Glomerular visceral epithelial cell (primary cell): ENCODE measurements around the gene LIM2.
"Not testable (repeated sequence)": the region's sequence is repeated elsewhere in the genome, so short reads cannot be mapped to it uniquely, and the experiment has no call there.

ENCODE experiments used
- DNase-seq: peaks from one replicate; pipeline ENCODE4 v3.0.0-alpha.2; 2016; ENCODE audit errors: extremely low spot score

Gene LIM2, protein sequence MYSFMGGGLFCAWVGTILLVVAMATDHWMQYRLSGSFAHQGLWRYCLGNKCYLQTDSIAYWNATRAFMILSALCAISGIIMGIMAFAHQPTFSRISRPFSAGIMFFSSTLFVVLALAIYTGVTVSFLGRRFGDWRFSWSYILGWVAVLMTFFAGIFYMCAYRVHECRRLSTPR

DNA sequence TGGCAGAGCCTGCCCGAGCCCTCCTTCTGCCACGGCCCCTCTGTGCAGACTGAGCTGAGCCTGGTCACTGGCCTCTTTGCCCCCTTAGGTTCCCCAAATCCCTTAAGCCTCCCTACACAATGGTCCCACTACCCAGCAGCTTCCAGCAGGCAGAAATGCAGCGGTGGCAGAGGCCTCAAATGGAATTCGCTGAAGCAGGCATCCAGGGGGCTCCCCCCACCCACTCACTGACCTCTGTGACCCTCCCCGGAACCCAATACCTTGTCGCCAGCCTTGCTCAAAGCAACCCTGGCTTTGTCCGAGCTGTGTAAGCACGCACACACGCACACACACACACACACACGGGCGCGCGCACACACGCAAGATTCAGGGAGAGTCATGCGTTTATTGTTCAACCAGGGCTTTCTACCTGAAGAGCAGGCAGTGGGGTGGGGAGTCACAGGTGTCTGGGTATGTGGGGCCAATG is at the start of gene LIM2:
LIM2 (minus strand) TSS at position 51 of the 466 bp plus-strand sequence. CDS start 531 bp downstream, outside the sequence.
- DNase-seq: no peak

DNA sequence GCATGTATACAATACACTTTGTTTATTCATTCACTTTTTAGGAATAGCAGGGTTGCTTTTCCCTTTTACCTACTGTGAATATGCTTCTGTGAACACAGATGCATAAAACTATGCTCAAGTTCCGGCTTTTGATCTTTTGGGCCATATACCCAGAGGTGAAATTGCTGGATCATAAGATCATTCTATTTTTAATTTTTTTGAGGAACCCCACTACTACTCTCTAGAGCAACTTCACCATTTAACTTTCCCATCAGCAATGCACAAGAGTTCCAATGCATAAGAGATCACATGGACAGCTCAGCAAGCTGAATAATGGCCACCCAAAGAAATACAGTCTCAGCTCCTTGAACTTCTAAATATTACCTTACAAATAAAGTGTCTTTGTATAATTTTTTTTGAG is 46.7 kb upstream of the LIM2 start:
- DNase-seq: no peak

DNA sequence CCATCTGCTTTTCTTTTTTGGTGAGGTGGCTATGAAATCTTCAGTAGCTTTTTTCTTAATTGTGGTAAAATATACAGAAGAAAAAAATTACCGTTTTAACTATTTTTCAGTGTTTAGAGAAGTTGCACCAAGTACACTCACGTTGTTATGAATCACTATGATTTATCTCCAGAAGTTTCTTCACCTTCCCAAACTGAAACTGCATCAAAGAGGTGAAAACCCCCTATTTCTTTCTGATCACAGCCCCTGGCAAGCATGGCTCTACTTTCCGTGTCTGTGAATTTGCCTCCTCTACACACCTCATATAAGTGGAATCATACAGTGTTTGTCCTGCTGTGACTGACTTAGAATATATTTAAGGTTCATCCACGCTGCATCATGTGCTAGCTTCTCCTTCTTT is 45.3 kb upstream of the LIM2 start:
- no peak for DNase-seq

DNA sequence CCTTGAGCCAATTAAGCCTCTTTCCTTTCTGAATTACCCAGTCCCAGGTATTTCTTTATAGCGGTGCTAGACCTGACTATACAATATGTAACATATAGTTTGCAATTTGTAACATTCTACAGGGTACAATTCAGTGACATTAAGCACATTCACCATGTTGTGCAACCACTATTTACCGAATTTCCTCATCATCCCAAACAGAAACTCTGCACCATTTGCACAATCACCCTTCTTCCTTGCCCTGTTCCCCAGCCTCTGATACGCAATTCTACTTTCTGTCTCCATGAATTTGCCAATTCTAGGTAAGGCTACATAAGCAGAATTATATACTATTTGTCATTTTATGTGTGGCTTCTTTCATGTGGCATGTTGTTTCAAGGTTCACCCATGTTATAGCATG is 43.4 kb upstream of the LIM2 start:
- no peak for DNase-seq

DNA sequence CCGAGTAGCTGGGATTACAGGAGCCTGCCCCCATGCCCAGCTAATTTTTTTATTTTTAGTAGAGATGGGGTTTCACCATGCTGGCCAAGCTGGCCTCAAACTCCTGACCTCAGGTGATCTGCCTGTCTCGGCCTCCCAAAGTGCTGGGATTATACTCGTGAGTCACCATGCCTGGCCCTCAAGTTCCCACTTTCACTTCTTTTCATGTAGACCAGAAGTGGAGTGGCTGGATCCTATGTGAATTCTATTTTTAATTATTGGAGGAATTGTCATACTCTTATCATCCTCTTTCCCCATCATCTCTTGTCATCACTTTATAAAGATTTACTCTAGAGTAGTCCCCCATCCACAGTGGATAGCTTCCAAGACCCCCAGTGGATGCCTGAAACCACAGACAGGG is 42.4 kb upstream of the LIM2 start:
- DNase-seq: no peak

DNA sequence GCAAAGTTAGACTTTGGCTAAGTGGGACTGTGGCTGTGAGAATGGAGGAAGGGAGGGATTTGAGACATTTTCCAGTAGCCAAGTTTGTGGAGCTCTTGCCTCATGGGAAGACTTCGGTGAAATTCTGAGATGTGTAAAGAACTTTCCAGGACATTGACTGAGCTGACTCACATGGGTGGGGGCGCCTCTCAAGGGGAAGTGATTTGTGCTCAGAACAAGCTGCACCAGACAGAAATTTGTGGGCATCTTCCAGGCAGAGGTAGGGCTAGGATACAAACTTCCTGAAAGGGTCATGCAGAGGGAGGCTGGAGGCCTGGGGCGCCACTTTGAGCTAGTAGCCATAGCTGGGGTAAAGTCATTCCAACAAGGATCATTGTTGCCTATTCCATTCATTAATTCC is 39.4 kb upstream of the LIM2 start:
- DNase-seq: no peak

DNA sequence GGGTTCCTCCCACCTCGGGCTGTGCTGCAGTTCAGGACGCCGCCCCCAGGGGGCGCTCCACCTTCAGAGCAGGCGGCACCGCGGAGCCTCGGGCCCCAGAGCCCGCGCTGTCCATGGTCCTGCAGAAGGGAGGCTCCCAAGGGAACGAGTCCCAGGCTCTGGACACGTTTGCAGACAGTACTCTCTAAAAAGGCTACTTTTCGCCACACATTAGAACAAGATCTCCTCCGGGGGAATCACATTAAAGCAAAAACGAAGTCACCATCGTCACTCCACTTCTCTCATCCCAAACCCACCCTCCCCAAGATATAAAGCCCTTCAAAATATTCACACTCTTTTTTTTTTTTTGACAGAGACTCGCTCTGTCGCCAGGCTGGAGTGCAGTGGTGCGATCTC is 34.3 kb upstream of the LIM2 start:
- DNase-seq: peak; percentile 81

DNA sequence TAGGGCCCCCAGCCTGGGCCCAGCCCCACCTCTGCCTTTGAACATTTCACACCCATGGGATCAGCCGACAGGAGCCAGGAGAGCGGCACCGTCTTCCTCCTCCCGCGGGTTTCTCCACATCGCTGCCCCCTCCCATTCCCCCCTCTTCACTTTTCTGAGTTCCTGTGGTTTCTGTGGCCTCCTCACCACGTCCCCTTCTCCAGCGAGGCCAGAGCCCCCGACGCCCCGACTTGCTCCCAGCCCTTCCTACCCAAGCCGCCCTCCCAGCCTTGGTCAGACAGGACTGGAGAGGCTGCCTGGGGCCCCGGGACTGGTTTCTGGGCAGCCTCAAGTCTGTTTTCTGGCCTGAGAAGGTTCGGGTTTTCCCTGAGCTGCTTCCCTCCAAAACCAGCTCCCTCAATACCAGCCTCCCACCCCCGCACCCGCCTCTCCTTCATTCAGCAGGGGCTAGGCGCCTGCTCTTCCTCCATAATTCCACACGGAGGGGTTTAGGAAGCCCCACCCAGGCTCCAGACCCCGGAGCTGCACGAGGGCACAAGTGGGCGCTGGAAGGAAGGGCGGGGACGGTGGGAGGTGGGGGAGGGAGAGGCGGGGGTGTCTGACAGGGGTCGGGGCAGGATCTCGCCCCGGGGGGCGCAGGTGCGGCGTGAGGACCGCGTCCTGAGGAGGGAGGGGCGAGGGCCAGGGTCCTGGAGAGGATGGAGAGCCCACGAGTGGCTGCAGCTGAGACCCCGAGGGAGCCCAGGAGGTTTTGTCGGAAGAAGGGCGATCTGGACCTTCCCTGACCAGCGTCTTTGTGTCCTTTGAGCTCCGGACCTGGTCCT is 33.7 kb upstream of the LIM2 start:
- DNase-seq: no peak

DNA sequence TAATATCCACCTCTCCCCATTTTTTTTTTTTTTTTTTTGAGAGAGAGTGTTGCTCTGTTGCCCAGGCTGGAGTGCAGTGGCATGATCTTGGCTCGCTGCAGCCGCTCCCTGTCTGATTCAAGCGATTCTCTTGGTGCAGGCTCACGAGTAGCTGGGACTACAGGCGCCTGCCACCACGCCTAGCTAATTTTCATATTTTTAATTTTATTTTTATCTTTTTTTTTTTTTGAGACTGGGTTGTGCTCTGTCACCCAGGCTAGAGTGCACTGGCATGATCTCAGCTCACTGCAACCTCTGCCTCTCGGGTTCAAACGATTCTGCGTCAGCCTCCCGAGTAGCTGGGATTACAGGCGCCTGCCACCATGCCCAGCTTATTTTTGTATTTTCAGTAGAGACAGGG is 32.7 kb upstream of the LIM2 start:
- not testable (repeated sequence) for DNase-seq

DNA sequence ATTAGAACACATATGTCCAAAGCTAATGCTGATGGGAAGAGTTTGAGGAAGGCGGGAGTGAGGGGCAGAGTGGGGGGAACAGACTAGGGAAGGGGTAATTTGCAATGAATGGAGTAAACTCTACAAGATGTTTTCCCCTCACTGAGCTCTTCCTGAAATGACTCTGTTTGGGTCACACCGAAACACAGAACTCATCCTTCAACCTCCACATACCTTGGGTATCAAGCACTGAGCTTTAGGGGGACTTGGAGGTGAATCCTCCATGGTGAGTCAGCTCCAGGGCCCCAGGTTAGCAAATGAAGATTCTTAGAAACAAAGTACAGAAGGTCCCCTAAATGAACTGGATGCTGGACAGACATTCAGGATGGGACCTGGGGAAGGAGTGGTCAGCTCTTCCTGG is 30.9 kb upstream of the LIM2 start:
- DNase-seq: no peak

DNA sequence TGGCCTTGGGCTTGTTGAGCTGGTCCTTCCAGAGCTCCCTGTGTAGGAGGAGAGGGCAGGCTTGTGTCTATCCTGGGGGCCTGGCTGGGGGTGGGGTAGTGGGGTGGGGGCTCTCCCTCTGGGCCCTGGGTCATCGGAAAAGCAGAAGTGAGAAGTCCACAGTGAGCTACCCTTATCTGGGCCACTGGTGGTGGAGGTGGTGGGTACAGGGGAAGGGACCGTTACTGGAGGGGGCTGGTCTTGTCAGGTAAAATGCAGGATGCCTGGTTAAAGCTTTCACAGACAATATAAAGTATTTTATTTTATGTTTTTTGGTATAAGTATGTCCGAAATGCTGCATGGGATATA is 30.0 kb upstream of the LIM2 start:
- DNase-seq: no peak

DNA sequence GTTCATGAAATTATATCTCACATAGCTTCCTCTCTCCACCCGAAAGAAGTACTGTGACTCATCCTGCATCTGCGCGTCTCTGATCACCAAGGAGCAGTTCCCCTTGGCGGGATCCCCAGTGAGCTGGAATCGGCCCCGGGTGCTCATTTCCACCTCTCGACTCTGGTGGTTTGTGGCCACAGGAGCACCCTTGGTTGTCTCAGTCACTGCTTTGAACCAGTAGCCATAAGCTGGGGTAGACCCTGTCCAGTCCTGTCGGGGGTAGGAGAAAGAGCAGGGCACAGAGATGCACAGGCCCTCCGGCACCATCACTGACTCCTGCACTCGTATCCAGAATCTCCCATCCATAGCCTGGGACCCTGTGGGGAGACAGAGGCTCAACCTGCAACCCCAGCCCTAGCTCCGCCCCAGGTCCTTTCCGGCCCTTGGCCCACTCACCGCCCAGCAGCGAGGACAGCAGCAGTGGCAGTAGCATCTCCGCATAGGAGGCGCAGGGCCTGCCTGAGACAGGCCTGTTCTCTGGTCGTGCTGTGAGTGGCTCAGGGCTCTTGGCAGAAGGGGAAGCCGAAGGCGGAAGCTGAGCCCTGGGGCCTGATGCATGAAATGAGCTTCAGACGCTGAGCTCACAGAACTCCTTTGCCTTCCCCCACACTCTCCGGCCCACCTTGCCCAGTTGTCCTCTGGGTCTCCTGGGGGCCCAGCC is 29.5 kb upstream of the LIM2 start, which contains the start of gene SIGLEC10:
SIGLEC10 (minus strand) TSS at position 536 of the 703 bp plus-strand sequence; CDS start at position 475, 61 bp downstream.
- DNase-seq: no peak

DNA sequence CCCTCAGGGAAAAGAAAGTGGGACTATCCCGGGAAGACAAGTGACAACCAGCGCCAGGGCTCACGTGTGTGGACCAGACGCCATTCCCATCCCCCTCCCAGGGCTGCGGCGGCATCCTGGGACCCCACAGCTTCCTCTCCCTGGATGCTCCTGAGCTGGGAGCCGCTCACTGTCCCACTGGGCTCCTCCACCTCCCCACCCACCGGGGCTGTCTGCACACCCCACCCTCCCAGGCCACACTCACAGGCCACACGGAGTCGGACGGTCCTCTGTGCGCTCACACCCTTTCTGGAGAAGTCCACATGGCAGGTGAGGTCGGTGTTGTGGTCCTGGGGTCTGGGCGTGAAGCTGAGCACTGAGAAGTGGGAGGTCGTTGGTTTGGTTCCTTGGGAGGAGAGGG is 28.6 kb upstream of the LIM2 start:
- DNase-seq: not testable (repeated sequence)

DNA sequence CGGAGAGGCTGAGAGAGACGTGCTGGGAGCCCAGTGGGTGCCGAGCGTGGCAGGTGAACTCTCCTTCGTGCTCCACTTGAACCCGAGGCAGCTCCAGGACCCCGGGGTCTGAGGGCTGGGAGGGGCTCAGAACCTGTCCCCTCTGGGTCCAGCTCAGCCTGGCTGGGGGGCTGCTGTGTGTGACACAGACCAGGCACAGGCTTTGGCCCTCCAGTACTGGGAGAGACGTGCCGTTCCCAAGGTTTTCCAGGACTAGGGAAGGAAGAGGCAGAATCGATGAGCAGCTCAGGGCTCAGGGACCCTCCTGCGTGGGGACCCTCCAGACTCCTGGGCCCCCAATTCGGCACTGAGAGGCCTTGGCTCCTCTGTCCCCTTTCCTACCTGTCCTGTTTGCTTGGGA is 27.4 kb upstream of the LIM2 start:
- no peak for DNase-seq

DNA sequence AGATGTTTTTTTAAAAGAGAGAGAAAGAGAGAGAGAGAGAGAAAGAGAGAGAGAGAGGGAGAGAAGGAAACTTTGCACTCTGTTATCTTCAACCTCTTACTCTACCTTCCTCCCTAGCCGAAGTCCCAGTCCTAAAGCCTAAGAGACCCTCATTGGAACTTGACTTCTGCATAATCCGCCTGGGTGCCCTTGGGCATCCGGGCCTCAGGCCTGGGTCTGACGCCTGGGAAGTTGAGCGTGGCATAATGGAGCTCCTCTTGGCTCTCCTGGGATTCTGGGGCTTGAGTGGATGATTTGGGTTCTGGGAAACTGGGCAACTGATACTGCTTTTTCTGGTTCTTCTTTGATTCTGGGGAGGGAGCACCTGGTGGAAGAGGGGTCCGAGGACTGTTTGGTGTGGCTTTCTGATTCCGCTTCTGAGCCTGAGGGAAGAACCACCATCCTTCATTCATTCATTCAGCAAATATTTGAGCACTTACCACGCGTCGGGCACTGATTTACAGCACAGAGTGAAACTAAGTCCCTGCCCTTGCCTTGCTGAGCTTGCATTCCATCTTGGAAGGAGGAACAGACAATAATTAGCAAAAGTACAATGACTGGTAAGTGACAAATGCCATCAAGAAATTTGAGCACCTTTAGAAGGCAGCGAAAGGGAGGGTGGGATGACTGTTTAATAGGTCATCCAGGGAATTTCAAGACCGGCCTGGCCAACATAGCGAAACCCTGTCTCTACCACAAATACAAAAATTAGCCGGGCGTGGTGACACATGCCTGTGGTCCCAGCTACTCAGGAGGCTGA is 23.4 kb upstream of the LIM2 start:
- DNase-seq: no peak

DNA sequence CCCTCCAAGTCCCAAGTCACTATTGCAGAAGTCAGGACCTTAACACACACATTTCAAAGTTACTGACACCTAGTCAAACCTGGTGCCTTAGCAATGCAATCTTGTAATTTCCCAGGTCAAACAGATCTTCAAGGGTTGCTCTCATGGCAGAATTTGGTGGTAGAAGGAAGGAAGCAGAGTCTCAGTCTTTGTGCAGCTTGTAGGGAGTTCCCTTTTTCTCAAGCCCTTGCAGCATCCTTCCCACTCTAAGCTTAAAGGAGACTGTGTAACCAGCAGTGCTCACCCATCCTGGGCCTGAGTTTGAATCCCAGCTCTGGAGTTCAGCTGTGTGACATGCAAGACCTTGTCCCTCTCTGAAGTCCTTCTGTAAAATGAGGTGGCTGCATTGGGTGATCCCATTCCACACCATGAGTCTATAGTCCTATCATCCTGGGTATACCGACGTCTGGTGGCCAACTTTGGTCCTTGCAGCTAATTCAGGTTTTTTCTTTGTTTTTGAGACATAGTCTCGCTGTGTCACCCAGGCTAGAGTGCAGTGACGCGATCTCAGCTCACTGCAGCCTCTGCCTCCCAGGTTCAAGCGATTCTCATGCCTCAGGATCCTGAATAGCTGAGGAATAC is 19.8 kb upstream of the LIM2 start:
- peak; percentile 37 for DNase-seq

DNA sequence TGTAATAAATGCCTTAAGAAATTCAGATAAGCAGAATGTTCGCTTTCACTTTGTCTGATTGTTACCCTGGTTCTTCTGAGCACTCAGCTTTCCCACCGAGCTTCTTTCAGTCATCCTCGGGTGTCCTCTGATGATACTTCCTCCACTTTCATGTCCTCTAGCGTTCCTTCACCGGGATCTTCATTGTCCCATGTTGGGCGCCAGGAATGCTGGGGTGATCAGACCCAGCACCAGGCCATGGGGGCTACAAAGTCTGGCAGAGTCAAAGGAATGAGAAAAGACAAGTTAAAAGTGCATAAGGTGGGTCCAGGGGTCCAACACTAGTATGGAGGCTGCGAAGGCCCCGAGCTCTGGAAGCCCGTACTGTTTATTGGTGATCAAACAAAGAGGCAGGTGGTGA is 14.3 kb upstream of the LIM2 start:
- DNase-seq: no peak

DNA sequence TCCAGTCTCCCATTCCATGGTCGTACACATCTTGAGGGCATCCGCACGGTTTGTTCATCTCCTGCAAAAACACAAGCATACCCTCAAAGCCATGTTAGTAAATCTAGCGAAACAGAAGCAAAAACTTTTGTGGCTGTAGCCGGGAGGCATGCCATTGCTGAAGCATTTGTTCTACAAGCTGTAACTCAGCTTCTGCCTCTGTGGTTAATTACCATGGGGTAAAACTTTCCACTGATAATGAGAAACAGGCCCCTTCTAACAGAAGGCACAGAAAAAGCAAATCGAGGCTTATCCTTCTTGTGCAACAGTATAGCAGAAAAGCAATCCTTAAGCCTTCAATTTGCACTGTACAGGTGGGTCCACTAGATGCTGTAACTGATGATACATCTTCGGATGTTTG is 12.2 kb upstream of the LIM2 start:
- DNase-seq: not testable (repeated sequence)

DNA sequence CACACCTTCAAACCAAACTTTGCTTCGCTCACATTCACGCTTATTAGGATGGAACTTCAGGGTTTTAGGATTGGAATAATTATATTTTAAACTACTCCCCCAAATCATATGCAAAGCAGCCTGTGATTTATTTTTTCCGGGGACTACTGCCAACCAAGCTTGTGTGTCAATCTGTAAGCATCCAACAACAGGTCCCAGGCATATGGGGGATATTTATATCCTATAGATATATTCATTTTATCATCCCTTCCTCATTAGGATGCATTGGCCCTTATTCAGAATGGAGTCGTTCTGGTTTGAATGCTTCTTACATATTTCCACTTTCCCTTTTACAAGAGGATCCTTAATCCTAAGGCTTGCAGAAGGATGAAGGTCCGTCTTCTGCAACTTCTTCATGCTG is 11.5 kb upstream of the LIM2 start:
- no peak for DNase-seq

DNA sequence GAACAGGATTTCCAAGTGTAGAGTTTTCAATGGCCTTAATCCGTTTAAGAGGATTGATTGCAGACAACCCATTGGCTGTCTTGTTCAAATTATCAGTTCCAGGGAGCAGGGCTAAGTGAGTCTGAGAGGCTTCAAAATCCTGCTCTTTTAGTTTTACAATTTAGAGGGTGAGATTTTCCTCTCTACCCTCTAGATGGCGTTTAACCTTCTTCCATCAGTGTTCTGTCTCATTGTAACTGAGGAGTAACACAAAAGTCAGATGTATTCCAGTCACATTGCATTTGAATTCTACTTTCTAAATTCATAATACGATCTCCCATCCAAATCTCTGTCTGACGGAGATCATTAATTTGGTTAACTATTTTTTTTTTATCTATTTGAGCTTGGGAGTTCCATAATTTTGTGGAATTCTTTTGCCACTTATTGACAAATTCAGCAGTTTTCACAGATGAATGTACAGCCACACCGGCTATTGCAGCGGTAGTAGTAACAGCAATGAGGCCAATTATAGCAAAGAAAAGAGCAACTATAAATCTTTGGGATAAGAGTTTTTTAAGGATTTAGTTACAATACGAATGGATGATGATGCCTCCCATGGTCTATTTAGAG is 10.4 kb upstream of the LIM2 start:
- DNase-seq: no peak

DNA sequence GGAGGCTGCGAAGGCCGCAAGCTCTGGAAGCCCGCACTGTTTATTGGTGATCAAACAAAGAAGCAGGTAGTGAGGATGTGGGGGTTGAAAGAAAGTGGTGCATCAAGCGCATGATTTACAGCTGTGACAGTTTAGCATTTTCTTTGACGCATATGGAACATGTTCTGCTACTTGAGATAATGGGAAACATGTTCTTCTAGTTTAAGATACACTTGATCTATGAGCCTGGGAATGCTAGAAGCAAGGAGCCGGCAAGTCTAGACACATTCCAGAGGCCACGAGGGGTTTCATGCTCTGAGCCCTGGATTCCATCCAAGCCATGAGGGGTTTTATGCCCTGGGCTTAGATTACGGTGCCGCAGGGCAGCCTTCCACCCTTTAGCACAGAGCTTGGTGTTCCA is 9.7 kb upstream of the LIM2 start:
- not testable (repeated sequence) for DNase-seq
